Measurements from ENCODE around the gene PIP4K2C. TPM values are rescaled to one million over a fixed set of nuclear protein-coding genes. Genes with fewer than 3 reads are reported as not detected.

The PIP4K2C gene
- total RNA-seq, 1 experiment from 2014 or later, result 88.6 TPM

DNA sequence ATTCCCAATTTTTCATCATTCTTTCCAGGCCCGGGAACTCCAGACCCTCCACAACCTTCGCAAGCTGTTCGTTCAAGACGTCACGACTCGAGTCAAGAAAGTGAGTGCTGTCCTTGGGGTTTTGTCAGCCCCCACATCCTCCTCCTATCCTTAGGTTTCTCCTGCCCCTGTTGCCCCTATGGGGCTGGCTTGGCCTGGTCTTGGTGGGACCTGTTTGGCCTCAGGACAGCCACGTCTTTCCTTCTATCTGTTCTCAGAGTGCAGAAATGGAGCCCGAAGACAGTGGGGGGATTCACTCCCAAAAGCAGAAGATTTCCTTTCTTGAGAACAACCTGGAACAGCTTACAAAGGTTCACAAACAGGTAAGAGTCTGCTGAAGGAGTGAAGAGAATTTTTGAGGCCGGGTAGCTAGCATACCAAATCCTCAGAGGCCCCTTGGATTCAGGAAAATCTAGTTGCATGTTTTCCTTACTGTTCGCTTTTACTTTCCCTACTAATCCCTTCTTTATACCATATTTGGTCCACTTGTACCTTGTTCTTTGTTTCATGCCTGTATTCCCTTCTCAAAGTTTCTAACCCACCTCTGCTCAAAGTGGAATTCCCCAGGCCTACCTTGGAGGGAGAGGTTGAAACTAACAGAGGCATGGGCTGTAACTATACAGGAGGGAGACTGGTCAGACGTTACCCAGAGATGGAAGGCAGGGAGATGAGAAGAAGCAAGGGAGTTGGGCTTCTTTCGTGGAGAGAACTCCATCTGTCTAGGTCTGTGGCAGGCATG, 12.8 kb upstream of the PIP4K2C start:
- no peak for TF ChIP-seq EZH2 (IDR thresholded peaks at IDR 0.05; ENCODE audit: low read length, unreplicated experiment)
- no peak for TF ChIP-seq EZH2phosphoT487 (IDR thresholded peaks at IDR 0.05; ENCODE audit: borderline replicate concordance, low read length)
- TF ChIP-seq, protein P1, sequence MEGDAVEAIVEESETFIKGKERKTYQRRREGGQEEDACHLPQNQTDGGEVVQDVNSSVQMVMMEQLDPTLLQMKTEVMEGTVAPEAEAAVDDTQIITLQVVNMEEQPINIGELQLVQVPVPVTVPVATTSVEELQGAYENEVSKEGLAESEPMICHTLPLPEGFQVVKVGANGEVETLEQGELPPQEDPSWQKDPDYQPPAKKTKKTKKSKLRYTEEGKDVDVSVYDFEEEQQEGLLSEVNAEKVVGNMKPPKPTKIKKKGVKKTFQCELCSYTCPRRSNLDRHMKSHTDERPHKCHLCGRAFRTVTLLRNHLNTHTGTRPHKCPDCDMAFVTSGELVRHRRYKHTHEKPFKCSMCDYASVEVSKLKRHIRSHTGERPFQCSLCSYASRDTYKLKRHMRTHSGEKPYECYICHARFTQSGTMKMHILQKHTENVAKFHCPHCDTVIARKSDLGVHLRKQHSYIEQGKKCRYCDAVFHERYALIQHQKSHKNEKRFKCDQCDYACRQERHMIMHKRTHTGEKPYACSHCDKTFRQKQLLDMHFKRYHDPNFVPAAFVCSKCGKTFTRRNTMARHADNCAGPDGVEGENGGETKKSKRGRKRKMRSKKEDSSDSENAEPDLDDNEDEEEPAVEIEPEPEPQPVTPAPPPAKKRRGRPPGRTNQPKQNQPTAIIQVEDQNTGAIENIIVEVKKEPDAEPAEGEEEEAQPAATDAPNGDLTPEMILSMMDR (conservative IDR thresholded peaks at IDR 0.05; ENCODE audit: low read depth, low read length), result no peak
- ATAC-seq, result no peak
- no peak overlapping the region for H3K4me2 ChIP-seq (ENCODE audit: low read length)
- no peaks in the 10 kb centered on the region for H4K20me1 ChIP-seq (ENCODE audit: low read length)
- no peaks in the 10 kb centered on the region for H3K36me3 ChIP-seq (ENCODE audit: low read depth, low read length)
- ChIA-PET CTCF (no interaction called here), POLR2A (ENCODE audit: unreplicated experiment) (no interaction called here)
- H2AFZ ChIP-seq (ENCODE audit: low read length), result no peak overlapping the region
- intact Hi-C loops (cut with micrococcal nuclease), result no loop called here
- H3K9ac ChIP-seq (ENCODE audit: low read length), result no peak overlapping the region
- no peaks in the 10 kb centered on the region for H3K9me3 ChIP-seq (ENCODE audit: low read length)
- no peaks in the 10 kb centered on the region for H3K79me2 ChIP-seq (ENCODE audit: low read length)
- DNase-seq, result no peak
- H3K9me2 ChIP-seq (replicated peaks; ENCODE audit: low read length), result no peaks in the 10 kb centered on the region
- no peak overlapping the region for H3K27ac ChIP-seq (ENCODE audit: low read length)
- H3K4me3 ChIP-seq (ENCODE audit: low read length), result no peak overlapping the region
- H3K27me3 ChIP-seq (ENCODE audit: low read length), result no peaks in the 10 kb centered on the region
- BruUV-seq (replicated peaks), result no TSS peak
- H3F3A ChIP-seq (ENCODE audit: low read length, unreplicated experiment), result no peaks in the 10 kb centered on the region
- peaks cover 9% of the 10 kb centered on the region for H3K4me1 ChIP-seq (ENCODE audit: insufficient read depth, low read length)

DNA sequence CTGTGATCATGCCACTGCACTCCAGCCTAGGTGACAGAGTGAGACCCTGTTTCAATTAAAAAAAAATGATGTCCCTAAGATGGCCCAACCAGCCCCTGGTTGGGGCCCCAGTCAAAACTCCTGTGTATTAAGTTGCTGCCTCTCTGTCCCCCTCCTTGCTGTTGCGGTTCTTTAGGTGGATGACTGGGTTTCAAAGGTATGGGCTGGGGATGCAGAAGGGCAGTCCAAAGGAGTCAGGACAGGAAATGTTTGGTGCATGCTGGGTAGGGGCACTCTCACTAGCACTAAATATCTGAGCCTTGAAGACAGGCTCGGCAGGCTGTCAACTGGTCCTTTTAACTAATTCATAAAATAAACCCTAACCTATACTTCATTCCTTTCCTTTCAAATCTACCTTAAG, 12.0 kb upstream of the PIP4K2C start:
- no peaks in the 10 kb centered on the region for H3F3A ChIP-seq (ENCODE audit: low read length, unreplicated experiment)
- no peak overlapping the region for H3K9ac ChIP-seq (ENCODE audit: low read length)
- no peak overlapping the region for H3K4me2 ChIP-seq (ENCODE audit: low read length)
- ATAC-seq, result no peak
- no peaks in the 10 kb centered on the region for H3K36me3 ChIP-seq (ENCODE audit: low read depth, low read length)
- H3K79me2 ChIP-seq (ENCODE audit: low read length), result no peaks in the 10 kb centered on the region
- DNase-seq, result no peak
- BruUV-seq (replicated peaks), result no TSS peak
- no peaks in the 10 kb centered on the region for H4K20me1 ChIP-seq (ENCODE audit: low read length)
- H3K4me3 ChIP-seq (ENCODE audit: low read length), result no peak overlapping the region
- no peaks in the 10 kb centered on the region for H3K9me2 ChIP-seq (replicated peaks; ENCODE audit: low read length)
- TF ChIP-seq, protein P1 (conservative IDR thresholded peaks at IDR 0.05; ENCODE audit: low read depth, low read length), result no peak
- no peak for TF ChIP-seq EZH2 (IDR thresholded peaks at IDR 0.05; ENCODE audit: low read length, unreplicated experiment)
- no peak for TF ChIP-seq EZH2phosphoT487 (IDR thresholded peaks at IDR 0.05; ENCODE audit: borderline replicate concordance, low read length)
- H3K4me1 ChIP-seq (ENCODE audit: insufficient read depth, low read length), result peaks cover 9% of the 10 kb centered on the region
- no peak overlapping the region for H3K27ac ChIP-seq (ENCODE audit: low read length)
- ChIA-PET CTCF (no interaction called here), POLR2A (ENCODE audit: unreplicated experiment) (no interaction called here)
- intact Hi-C loops (cut with micrococcal nuclease), result no loop called here
- H2AFZ ChIP-seq (ENCODE audit: low read length), result no peak overlapping the region
- H3K27me3 ChIP-seq (ENCODE audit: low read length), result no peaks in the 10 kb centered on the region
- no peaks in the 10 kb centered on the region for H3K9me3 ChIP-seq (ENCODE audit: low read length)

Data from PC-3 (cell line).